GM06990 (cell line): ENCODE results near the gene BTBD17.

Experiments
- DNase-seq: peaks from one replicate; pipeline ENCODE4 v3.0.0-alpha.2; 2011; ENCODE audit not compliant: insufficient read length; ENCODE audit errors: extremely low read depth
- H3K27me3 ChIP-seq: replicated peaks from 2 replicates; pipeline ENCODE4 v1.6.0; 2011; ENCODE audit warnings: low read length; ENCODE audit not compliant: control insufficient read depth, insufficient read depth
- H3K36me3 ChIP-seq: 2 replicates; pipeline ENCODE4 v1.5.1; 2011; ENCODE audit warnings: low read length; ENCODE audit not compliant: control insufficient read depth, insufficient read depth
- H3K4me3 ChIP-seq: replicated peaks from 2 replicates; pipeline ENCODE4 v1.5.1; 2011; ENCODE audit warnings: low read depth, mild to moderate bottlenecking, control low read depth, low read length
- TF ChIP-seq, protein P1 (sequence below): IDR thresholded peaks from 2 replicates; pipeline ENCODE4 v1.5.1; 2011; ENCODE audit warnings: low read length, control low read depth, mild to moderate bottlenecking, inconsistent platforms; ENCODE audit not compliant: insufficient read depth, poor library complexity, severe bottlenecking

The BTBD17 gene

DNA sequence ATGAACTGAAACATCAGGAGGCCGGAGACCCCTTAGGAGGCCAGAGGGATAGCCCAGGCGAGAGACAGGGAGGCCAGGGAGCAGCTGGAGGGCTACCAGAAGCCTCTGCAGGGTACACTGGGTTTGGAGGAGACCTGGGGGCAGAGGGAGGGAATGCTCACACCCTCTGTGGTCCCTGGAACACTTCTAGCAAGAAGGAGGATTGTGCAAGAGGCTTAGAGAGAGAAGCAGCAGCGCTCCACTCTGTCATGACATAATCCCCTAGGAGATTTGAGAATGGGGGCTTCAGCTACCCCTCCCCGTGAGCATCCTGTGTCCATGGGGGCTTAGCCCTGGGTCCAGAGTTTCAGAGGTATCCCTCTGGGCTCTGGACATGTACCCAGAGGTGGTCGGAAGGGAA is 21.5 kb upstream of the BTBD17 start:
- Histone ChIP-seq H3K36me3 (no peaks in the 10 kb centered on the region), H3K4me3 (no peak overlapping the region), H3K27me3 (no peaks in the 10 kb centered on the region; the same call in 1 of the 2 replicates)
- TF ChIP-seq, protein P1, sequence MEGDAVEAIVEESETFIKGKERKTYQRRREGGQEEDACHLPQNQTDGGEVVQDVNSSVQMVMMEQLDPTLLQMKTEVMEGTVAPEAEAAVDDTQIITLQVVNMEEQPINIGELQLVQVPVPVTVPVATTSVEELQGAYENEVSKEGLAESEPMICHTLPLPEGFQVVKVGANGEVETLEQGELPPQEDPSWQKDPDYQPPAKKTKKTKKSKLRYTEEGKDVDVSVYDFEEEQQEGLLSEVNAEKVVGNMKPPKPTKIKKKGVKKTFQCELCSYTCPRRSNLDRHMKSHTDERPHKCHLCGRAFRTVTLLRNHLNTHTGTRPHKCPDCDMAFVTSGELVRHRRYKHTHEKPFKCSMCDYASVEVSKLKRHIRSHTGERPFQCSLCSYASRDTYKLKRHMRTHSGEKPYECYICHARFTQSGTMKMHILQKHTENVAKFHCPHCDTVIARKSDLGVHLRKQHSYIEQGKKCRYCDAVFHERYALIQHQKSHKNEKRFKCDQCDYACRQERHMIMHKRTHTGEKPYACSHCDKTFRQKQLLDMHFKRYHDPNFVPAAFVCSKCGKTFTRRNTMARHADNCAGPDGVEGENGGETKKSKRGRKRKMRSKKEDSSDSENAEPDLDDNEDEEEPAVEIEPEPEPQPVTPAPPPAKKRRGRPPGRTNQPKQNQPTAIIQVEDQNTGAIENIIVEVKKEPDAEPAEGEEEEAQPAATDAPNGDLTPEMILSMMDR: no peak
- no peak for DNase-seq

DNA sequence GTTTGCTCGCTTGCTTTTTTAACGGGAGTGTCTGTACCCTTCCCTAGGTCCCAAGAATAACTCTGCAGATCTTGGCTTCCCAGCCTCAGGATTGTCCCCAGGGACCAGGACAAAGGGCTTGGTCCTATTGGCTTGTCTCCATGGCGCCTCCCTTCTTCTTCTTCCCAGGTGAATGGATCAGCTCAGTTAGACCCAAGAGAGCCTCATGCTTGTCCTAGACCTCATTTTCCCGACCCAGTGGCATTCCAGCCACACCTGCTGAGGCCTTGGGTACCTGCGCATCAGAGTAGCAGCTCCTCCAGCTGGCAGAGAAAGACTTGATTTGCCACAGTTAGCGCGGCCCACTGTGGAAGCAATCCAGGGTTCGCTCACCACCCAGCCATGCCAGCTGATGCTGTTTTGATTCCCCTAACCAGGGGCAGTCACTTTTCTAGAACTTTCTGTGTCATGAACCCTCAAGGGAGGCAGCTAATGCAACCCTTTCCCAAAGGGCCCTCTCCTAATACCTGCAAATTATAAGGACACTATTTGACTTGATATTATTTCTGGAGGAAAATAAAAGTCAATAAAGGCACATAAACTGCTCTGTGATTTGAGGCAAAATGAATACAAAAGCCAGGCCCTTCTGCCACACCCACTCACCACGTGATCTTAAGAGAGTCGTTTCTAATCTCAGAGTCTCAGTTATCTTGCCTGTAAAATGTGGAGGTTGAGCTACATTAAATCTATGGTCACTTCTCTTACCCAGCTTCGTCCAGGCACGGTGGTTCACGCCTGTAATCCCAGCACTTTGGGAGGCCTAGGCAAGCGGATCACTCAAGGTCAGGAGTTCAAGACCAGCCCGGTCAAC is 19.5 kb upstream of the BTBD17 start:
- no peaks in the 10 kb centered on the region for H3K36me3 ChIP-seq
- no peak overlapping the region for H3K4me3 ChIP-seq
- DNase-seq: no peak
- TF ChIP-seq, protein P1: no peak
- H3K27me3 ChIP-seq: no peaks in the 10 kb centered on the region; the same call in 1 of the 2 replicates

DNA sequence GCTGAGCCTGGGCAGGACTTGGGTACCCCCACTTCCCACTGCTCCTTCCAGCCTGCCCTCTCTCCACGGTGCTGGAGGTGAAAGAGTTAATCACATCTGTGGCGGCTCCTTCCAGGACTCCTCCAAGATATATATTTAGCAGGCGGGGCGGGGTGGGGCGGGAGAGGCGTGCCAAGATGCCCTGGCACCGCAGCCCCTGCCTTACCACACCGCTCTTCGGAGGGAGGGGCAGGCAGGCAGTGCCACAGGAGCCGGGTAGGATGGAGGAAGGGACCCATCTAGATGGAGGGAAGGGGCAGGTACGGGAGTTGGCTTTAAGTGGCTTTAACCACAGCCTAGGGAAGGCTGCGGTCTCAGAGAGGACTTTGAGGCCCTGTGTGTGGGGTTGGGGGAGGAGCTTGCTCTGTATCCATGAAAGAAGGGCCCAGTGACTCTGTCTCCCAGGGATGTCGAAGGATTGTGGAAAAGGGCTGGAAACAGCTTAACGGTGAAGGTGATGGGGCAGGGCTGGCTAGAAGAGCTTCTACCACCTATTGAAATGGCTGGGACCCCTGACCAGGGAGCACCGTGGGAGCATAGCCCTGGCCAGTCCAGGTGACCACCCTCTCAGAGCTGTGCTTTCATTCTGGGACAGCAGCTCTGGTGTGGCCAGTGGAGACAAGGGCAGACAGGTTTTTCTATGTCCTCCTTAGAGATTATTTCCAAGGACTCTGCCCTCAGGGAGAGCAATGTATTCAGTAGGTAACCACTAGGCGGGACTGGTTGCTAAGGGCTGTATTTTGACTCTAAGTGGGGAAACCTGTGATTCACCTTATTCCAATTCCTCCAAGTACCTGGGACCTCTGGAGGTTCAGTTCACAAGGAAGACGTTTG is 18.7 kb upstream of the BTBD17 start:
- H3K27me3 ChIP-seq: no peaks in the 10 kb centered on the region; the same call in 1 of the 2 replicates
- no peak overlapping the region for H3K4me3 ChIP-seq
- DNase-seq: no peak

DNA sequence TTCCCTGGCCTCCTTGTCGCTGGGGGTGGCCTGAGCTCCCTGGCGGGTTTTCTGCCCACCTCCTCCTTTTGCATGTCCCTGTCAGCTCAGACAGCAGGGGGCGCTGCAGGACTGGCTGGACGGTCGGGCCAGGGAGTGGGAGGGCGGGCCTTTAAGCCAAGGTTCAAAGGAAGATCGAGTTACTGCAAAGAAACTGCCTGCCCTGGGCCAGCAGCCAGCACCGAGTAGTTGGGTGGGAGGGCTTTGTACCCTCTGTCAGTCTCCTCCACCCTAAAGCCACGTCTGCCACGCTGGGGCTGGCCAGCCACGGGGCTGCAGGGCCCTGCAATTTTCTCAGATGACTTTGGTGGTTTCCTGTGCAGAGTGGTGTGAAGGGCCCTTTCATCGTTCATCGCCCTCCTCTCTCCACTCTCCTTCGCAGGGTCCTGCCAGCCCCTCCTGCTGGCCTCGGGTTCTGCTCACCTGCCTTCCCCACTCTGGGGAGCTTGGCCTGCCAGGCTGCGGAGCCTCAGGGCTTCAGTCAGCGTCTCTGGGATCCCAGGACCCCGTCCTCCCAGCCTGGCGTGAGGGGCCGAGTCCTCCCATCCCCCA is 17.9 kb upstream of the BTBD17 start:
- no peak overlapping the region for H3K4me3 ChIP-seq
- no peaks in the 10 kb centered on the region; the same call in 1 of the 2 replicates for H3K27me3 ChIP-seq
- DNase-seq: peak; percentile 64
- H3K36me3 ChIP-seq: no peaks in the 10 kb centered on the region
- TF ChIP-seq, protein P1: peak; percentile 91

More for the DNA sequence above, 18.7 kb upstream of the BTBD17 start:
- TF ChIP-seq, protein P1: no peak
- no peaks in the 10 kb centered on the region for H3K36me3 ChIP-seq

DNA sequence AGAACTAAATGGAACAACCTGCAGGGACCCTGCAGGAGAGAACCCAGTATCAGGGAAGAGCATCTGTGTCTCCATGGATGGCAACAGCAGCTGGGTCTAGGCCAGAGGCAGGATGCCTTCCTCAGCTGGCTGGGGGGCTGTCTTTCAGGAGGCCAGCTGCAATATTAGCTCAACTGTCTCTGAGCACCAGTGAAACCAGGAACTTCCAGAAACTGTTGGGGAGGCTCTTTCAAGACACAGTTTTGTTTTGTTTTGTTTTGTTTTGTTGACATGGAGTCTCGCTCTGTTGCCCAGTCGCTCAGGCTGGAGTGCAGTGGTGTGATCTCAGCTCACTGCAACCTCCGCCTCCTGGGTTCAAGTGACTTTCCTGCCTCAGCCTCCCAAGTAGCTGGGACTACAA is 13.2 kb upstream of the BTBD17 start:
- H3K4me3 ChIP-seq: no peak overlapping the region
- TF ChIP-seq, protein P1: no peak
- H3K27me3 ChIP-seq: no peaks in the 10 kb centered on the region
- DNase-seq: no peak
- H3K36me3 ChIP-seq: no peaks in the 10 kb centered on the region
